ENCODE measurements around the gene NUTM2F.
"Not testable (repeated sequence)": the region's sequence is repeated elsewhere in the genome, so short reads cannot be mapped to it uniquely, and the experiment has no call there.

Gene NUTM2F

GRCh38 chr9:94339657-94340056 lies 11.2 kb upstream of the NUTM2F start:
- not testable (repeated sequence) for H3K27me3 Mint-ChIP-seq; H3K36me3 Mint-ChIP-seq (ENCODE audit: insufficient read depth); H3K4me1 Mint-ChIP-seq; DNase-seq (ENCODE audit: low spot score in 2 of 2); H3K4me3 Mint-ChIP-seq; H3K27ac Mint-ChIP-seq (ENCODE audit: low read depth); ATAC-seq (replicated peaks; ENCODE audit: extremely low read depth, poor library complexity, severe bottlenecking); H3K9me3 Mint-ChIP-seq

GRCh38 chr9:94338723-94339122 lies 10.3 kb upstream of the NUTM2F start:
- H3K36me3 Mint-ChIP-seq (ENCODE audit: insufficient read depth); H3K27ac Mint-ChIP-seq (ENCODE audit: low read depth); DNase-seq (ENCODE audit: low spot score in 2 of 2); H3K4me1 Mint-ChIP-seq; H3K9me3 Mint-ChIP-seq; ATAC-seq (replicated peaks; ENCODE audit: extremely low read depth, poor library complexity, severe bottlenecking); H3K27me3 Mint-ChIP-seq; H3K4me3 Mint-ChIP-seq: not testable (repeated sequence)

- not testable (repeated sequence) for H3K4me1 Mint-ChIP-seq; H3K4me3 Mint-ChIP-seq; DNase-seq (ENCODE audit: low spot score in 2 of 2); H3K36me3 Mint-ChIP-seq (ENCODE audit: insufficient read depth); H3K27ac Mint-ChIP-seq (ENCODE audit: low read depth); H3K9me3 Mint-ChIP-seq; ATAC-seq (replicated peaks; ENCODE audit: extremely low read depth, poor library complexity, severe bottlenecking); H3K27me3 Mint-ChIP-seq
Measured at GRCh38 chr9:94336445-94336844, 8.0 kb upstream of the NUTM2F start.

GRCh38 chr9:94325583-94325982 lies 2.9 kb downstream of the NUTM2F start:
- H3K9me3 Mint-ChIP-seq; H3K36me3 Mint-ChIP-seq (ENCODE audit: insufficient read depth); H3K27ac Mint-ChIP-seq (ENCODE audit: low read depth); H3K27me3 Mint-ChIP-seq; H3K4me1 Mint-ChIP-seq; DNase-seq (ENCODE audit: low spot score in 2 of 2); H3K4me3 Mint-ChIP-seq; ATAC-seq (replicated peaks; ENCODE audit: extremely low read depth, poor library complexity, severe bottlenecking): not testable (repeated sequence)

- ATAC-seq (replicated peaks; ENCODE audit: extremely low read depth, poor library complexity, severe bottlenecking); H3K27me3 Mint-ChIP-seq; H3K4me3 Mint-ChIP-seq; DNase-seq (ENCODE audit: low spot score in 2 of 2); H3K27ac Mint-ChIP-seq (ENCODE audit: low read depth); H3K4me1 Mint-ChIP-seq; H3K9me3 Mint-ChIP-seq; H3K36me3 Mint-ChIP-seq (ENCODE audit: insufficient read depth): not testable (repeated sequence)
Measured at GRCh38 chr9:94323153-94323798, 5.2 kb downstream of the NUTM2F start.

GRCh38 chr9:94322342-94322940 lies 6.0 kb downstream of the NUTM2F start:
- ATAC-seq (replicated peaks; ENCODE audit: extremely low read depth, poor library complexity, severe bottlenecking); H3K27ac Mint-ChIP-seq (ENCODE audit: low read depth); H3K4me3 Mint-ChIP-seq; H3K36me3 Mint-ChIP-seq (ENCODE audit: insufficient read depth); DNase-seq (ENCODE audit: low spot score in 2 of 2); H3K9me3 Mint-ChIP-seq; H3K27me3 Mint-ChIP-seq; H3K4me1 Mint-ChIP-seq: not testable (repeated sequence)

GRCh38 chr9:94317949-94318657 lies 10.3 kb downstream of the NUTM2F start:
- not testable (repeated sequence) for H3K27me3 Mint-ChIP-seq; H3K27ac Mint-ChIP-seq (ENCODE audit: low read depth); DNase-seq (ENCODE audit: low spot score in 2 of 2); ATAC-seq (replicated peaks; ENCODE audit: extremely low read depth, poor library complexity, severe bottlenecking); H3K36me3 Mint-ChIP-seq (ENCODE audit: insufficient read depth); H3K4me3 Mint-ChIP-seq; H3K4me1 Mint-ChIP-seq; H3K9me3 Mint-ChIP-seq

GRCh38 chr9:94316236-94316635 lies 12.2 kb downstream of the NUTM2F start:
- not testable (repeated sequence) for DNase-seq (ENCODE audit: low spot score in 2 of 2); H3K9me3 Mint-ChIP-seq; H3K36me3 Mint-ChIP-seq (ENCODE audit: insufficient read depth); H3K4me1 Mint-ChIP-seq; H3K4me3 Mint-ChIP-seq; H3K27ac Mint-ChIP-seq (ENCODE audit: low read depth); H3K27me3 Mint-ChIP-seq
- ATAC-seq (replicated peaks; ENCODE audit: extremely low read depth, poor library complexity, severe bottlenecking), result peak; percentile 89

GRCh38 chr9:94315034-94315984 lies 13.1 kb downstream of the NUTM2F start:
- not testable (repeated sequence) for DNase-seq (ENCODE audit: low spot score in 2 of 2); H3K27me3 Mint-ChIP-seq; H3K4me3 Mint-ChIP-seq; H3K4me1 Mint-ChIP-seq; ATAC-seq (replicated peaks; ENCODE audit: extremely low read depth, poor library complexity, severe bottlenecking); H3K27ac Mint-ChIP-seq (ENCODE audit: low read depth); H3K36me3 Mint-ChIP-seq (ENCODE audit: insufficient read depth); H3K9me3 Mint-ChIP-seq

- peaks cover 2% of the 10 kb centered on the region for H3K36me3 Mint-ChIP-seq (ENCODE audit: insufficient read depth)
- no peak overlapping the region for H3K27ac Mint-ChIP-seq (ENCODE audit: low read depth)
- H3K4me3 Mint-ChIP-seq, result no peak overlapping the region
- ATAC-seq (replicated peaks; ENCODE audit: extremely low read depth, poor library complexity, severe bottlenecking) (no peak), DNase-seq (ENCODE audit: low spot score in 2 of 2) (no peak)
- H3K27me3 Mint-ChIP-seq, result no peaks in the 10 kb centered on the region
- H3K4me1 Mint-ChIP-seq, result no peaks in the 10 kb centered on the region
- H3K9me3 Mint-ChIP-seq, result no peaks in the 10 kb centered on the region
Measured at GRCh38 chr9:94303321-94303720, 25.1 kb downstream of the NUTM2F start.

- H3K9me3 Mint-ChIP-seq, result no peaks in the 10 kb centered on the region
- H3K27ac Mint-ChIP-seq (ENCODE audit: low read depth), result no peak overlapping the region
- no peaks in the 10 kb centered on the region for H3K27me3 Mint-ChIP-seq
- peaks cover 2% of the 10 kb centered on the region for H3K36me3 Mint-ChIP-seq (ENCODE audit: insufficient read depth)
- no peak overlapping the region for H3K4me3 Mint-ChIP-seq
- no peak for DNase-seq (ENCODE audit: low spot score in 2 of 2)
- ATAC-seq (replicated peaks; ENCODE audit: extremely low read depth, poor library complexity, severe bottlenecking), result no peak
- no peaks in the 10 kb centered on the region for H3K4me1 Mint-ChIP-seq
Measured at GRCh38 chr9:94302426-94302825, 26.0 kb downstream of the NUTM2F start.

GRCh38 chr9:94301583-94301982 lies 26.9 kb downstream of the NUTM2F start:
- H3K36me3 Mint-ChIP-seq (ENCODE audit: insufficient read depth), result peaks cover 7% of the 10 kb centered on the region
- H3K27ac Mint-ChIP-seq (ENCODE audit: low read depth), result no peak overlapping the region
- H3K27me3 Mint-ChIP-seq, result no peaks in the 10 kb centered on the region
- no peak overlapping the region for H3K4me3 Mint-ChIP-seq
- no peaks in the 10 kb centered on the region for H3K9me3 Mint-ChIP-seq
- no peak for DNase-seq (ENCODE audit: low spot score in 2 of 2)
- H3K4me1 Mint-ChIP-seq, result no peaks in the 10 kb centered on the region
- ATAC-seq (replicated peaks; ENCODE audit: extremely low read depth, poor library complexity, severe bottlenecking), result no peak
